CD4-positive, alpha-beta T cell treated with Interleukin-6 for 4 hours (primary cell): ENCODE data around the gene MYO1G.
"Not testable (repeated sequence)": the region's sequence is repeated elsewhere in the genome, so short reads cannot be mapped to it uniquely, and the experiment has no call there.

Source experiments
- DNase-seq: peaks from one replicate; pipeline ENCODE4 v3.0.0-alpha.2; 2020; ENCODE audit warnings: mixed read lengths

Gene MYO1G

DNA sequence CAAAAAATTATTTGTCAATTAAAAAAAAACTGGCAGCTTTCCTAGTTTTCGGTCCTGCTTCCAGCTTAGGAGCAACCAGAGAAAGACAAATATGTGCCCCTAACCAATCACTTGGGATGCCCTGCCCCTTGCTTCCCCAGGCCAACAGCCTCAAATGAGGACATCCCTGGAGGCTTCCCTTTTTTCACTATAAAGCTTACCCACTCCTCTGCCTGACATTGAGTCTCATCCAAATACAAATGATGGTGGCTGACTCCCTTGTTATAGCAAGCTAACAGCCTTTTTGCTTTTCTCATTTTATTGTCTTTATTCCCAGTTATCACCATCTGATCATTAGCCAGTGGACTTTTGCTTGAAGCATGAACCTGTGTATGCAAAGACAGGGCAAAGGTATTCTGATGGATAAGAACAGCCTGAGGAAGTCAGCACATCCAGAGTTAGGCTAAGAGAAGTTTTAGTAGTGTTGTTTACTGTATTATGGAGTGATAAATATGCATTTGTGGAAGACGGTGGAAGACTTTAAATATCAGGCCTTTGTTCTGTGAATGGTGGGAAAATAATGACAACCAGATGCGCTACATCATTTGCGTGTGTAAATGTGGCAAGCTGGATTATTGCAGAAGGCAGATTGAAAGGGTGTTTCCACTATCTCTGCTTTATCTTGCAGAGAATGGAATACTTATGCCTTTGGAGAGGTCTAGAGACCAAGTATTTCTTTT is 19.5 kb upstream of the MYO1G start:
- no peak for DNase-seq

DNA sequence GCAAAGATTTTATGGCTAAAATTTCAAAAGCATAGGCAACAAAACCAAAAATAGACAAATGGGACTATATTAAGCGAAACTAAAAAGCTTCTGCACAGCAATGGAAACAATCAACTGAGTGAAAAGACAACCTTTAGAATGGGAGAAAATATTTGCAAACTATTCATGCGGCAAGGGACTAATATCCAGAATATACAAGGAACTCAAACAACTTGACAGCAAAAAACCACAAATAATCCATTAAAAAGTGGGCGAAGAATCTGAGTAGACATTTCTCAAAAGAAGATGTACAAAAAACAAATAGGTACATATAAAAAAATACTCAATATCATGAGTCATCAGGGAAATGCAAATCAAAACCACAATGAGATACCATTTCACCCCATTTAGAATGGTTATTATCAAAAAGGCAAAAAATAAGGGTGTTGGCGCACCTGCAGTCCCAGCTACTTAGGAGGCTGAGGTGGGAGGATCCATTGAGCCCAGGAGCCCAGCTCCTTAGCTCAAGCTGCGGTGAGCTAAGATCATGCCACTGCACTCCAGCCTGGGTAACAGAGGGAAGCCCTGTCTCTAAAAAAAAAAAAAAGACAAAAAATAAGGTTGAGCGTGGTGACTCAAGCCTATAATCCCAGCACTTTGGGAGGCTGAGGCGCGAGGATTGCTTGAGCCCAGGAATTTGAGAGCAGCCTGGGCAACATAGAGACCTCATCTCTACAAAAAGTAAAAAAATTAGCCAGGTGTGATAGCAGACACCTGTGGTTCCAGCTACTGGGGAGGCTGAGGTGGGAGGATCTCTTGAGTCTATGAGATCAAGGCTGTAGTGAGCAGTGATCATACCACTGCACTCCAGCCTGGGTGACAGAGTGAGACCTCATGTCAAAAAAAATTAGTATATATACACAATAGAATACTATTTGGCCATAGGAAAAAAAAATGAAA is 17.0 kb upstream of the MYO1G start:
- peak; percentile 62 for DNase-seq

DNA sequence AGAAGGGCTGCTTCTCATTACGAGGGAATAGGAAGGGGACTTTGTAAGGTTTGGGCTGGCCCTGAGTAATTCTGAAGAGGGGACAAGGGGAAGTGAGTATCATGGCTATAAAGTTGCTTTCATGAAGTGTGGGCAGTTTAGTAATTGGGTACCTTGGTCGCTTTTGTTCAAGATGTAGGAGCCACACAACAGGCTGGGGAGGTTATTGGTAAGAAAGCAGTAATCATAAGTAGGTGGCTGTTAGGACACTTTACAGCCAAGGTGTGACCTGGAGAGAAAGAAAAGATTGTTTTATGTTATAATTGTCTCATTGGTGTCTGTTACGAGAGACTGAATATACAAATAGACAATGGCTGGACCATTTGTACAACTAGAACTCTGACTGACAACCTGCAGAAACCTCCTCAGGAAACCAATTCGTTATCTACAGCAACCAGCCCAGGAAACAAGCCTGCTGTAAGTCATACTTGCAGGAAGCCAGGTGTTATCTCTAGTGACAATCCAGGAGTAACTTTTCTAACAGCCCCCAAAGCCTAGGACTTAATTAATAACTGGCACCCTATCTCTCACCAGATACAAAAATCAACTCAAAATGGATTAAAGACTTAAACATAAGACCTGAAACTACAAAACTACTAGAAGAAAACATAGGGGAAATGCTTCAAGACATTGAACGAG is 16.2 kb upstream of the MYO1G start:
- DNase-seq: peak; percentile 47

DNA sequence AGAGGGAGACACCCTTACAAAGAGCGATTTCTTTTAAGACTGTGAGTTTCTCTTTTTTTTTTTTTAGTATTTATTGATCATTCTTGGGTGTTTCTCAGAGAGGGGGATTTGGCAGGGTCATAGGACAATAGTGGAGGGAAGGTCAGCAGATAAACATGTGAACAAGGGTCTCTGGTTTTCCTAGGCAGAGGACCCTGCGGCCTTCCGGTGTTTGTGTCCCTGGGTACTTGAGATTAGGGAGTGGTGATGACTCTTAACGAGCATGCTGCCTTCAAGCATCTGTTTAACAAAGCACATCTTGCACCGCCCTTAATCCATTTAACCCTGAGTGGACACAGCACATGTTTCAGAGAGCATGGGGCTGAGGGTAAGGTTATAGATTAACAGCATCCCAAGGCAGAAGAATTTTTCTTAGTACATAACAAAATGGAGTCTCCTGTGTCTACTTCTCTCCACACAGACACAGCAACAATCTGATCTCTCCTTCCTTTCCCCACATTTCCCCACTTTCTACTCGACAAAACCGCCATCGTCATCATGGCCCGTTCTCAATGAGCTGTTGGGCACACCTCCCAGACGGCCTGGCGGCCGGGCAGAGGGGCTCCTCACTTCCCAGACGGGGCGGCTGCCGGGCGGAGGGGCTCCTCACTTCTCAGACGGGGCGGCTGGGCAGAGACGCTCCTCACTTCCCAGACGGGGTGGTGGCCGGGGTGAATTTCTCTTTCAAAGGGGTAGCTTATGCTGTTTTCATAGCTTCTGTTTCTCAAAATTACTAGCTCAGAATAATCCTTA is 13.4 kb upstream of the MYO1G start:
- DNase-seq: not testable (repeated sequence)

DNA sequence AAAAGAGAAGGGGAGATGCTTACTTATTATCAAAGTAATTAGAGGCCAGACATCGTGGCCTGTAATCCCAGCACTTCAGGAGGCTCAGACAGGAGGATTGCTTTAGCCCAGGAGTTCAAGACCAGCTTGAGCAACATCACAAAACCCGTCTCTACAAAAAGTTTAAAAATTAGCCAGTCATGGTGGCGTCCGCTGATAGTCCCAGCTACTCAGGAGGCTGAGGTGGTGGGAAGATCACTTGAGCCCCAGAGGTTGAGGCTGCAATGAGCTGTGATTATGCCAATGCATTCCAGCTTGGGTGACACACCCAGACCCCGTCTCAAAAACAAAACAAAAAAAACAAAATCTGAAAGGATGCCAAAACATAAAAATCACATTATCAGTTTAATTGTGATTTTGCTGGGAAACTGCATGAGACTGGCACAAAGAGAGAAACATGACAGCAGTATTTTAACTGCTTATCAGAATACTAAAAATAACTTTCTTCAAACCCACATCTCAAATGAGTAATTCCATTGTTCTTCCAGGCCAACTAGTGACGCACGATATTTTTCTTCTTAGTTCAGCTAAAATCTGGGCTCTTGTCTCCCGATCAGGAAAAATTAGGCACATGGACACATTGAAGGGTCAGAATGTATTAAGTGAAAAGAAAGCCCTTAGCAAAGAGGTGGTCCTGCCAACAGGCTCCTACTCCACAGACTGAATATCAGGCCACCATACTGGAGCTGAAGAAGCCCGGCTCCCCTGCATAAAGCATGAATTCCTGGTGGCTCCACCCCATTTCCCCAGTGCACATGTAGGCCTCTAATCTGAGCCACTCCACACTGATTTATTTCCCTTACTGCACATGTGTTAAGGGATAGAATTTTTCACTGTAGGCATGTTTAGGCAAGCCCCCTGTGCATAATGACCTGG is 11.6 kb upstream of the MYO1G start:
- no peak for DNase-seq

DNA sequence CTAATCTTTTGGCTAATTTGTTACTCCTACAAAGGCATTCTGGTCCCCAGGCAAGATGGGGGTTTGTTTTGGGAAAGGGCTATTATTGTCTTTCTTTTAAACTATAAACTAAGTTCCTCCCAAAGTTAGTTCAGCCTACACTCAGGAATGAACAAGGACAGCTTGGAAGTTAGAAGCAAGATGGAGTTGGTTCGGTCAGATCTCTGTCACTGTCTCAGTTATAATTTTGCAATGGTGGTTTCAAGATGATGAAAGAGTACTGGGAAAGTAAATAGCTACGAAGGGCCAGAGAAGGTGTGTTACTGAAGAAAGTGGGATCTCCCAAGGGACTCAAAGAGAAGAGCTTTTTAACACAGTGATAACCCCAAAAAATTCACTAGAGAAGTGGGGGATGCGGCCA is 10.3 kb upstream of the MYO1G start:
- no peak for DNase-seq

DNA sequence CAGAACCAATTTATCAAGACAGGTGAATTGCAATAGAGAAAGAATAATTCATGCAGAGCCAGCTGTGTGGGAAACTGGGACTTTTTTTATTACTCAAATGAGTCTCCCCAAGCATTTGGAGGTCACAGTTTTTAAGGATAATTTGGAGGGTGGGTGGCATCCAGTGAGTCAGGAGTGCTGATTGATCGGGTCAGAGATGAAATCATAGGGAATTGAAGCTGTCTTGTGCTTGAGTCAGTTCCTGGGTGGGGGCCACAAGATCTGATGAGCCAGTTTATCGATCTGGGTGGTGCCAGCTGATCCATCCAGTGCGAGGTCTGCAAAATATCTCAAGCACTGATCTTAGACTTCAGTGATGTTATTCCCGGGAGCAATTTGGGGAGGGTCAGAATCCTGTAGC is 9.9 kb upstream of the MYO1G start:
- DNase-seq: no peak

DNA sequence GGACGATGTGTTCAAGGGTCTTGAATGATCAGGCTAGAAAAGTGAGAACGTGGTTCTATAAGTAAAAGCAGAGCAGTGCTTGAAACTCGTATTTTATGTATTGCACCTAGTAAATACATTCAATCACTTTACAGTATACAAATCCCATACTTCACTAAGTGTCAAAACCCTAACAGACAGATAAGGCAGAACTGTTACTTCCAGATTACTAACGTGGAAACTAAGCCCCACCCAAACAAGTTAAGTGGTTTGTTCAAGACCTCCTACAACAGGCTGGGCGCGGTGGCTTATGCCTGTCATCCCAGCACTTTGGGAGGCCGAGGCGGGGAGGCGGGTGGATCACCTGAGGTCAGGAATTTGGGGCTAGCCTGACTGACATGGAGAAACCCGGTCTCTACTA is 9.2 kb upstream of the MYO1G start:
- no peak for DNase-seq

DNA sequence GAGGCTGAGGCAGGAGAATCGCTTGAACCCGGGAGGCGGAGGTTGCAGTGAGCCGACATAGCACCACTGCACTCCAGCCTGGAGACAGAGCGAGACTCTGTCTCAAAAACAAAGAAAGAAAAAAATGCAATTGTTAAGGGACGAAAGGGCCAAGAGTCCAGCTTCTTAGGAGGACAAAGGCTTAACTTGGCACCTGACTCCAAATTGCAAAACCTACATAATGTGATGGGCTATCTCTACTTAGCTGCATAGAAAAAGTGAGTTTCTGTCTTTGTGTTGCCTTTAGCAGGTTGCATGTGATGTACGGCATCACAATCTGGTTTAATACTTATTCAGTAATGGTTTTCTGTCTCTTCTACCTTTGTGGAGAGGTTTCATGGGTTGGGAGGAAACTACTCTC is 8.6 kb upstream of the MYO1G start:
- DNase-seq: no peak

DNA sequence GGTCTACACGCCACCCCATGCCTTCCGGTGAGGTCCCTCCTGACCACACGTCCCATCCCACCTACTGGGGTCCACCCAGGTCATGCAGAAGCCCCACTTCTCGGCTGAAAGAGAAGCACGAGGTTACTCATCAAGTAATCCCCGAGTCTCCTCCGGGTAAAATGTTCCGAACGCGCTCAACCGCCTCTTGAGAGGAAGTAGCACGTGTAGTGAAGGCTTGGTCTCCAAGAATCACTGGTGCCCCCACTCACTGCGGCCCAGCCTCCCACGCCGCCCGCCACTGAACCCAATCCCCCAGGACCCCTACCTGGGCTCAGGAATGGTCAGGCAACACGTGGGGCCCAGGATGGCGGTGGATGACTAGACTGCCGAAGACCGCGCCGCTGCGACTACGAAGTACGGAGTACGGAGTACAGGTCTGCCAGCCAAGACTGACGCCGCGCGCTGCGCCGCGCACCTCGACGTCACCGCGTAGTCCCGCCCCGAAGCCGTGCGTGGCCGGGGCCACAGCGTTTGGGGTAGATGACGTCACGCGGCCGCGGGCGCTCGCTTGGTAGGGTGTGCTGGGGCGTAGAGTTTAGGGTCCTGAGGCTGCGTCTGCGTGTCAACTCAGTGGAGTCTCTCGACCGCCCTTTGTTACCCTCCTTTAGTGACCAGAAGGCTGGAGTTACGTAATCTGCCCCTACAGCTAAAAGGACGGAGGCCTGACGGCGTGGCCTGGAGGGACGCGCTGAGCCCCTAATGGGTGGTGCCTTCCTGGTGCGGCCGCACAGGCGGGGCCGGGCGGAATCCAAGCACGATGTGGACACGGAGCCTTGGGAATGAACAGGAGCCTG is 7.6 kb upstream of the MYO1G start:
- peak; percentile 97 for DNase-seq

DNA sequence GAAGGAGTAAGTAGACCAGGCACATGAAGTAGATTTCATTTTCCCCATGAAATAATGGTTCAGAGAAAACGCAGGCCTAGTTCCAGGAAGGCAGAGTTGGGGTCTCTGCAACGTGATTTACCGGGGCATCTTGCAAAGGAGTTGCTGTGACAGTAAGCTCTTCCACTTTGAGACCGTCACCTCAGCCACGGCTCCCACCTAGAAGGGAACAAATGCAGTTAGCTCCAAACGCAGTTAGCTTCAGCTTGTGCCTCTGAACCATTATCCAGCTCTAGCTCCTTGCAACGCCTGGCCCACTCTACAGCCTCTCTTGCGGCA is 7.0 kb upstream of the MYO1G start:
- no peak for DNase-seq

DNA sequence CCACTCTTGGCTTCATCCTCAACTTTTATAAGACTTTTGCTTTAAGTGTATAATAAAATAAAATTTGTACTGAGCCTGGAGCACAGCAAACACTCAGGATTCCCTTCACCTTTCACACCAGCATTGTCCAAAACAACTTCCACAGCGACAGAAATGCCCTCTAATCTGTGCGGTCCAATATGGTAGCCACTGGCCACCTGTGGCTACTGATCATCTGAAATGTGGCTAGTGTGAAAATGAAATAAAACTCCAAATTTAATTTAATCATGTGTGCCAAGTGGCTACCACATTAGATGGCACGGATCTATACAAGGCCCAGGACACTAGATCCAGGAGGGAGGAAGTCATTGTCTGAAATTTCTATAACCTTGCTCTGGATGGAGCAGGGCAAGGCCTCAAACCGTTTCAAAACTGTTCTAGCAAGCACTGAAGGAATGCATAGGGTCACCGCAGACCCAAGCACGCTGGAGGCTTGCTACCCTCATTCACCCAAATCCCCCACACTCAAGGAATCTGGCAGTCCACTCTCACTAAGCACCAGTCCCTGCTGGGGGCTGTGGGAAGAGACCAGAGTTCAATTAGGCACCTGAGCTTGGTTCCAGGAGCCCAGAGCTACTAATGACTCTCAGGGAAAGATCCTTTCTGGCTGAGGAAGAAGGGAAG is 6.3 kb upstream of the MYO1G start:
- no peak for DNase-seq

DNA sequence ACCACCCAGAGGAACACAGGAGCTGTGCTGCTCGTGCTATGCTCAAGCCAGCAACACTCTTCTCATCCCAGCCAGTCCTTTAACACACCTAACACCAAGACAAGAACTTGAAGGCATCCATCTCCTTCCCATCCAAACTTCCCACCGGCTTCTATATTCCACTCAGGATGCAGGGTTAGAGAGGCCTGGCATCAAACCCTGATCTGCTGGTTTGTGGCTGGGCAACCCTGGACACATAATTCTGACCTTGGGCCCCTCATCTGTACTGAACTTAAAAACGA is 5.6 kb upstream of the MYO1G start:
- DNase-seq: no peak

DNA sequence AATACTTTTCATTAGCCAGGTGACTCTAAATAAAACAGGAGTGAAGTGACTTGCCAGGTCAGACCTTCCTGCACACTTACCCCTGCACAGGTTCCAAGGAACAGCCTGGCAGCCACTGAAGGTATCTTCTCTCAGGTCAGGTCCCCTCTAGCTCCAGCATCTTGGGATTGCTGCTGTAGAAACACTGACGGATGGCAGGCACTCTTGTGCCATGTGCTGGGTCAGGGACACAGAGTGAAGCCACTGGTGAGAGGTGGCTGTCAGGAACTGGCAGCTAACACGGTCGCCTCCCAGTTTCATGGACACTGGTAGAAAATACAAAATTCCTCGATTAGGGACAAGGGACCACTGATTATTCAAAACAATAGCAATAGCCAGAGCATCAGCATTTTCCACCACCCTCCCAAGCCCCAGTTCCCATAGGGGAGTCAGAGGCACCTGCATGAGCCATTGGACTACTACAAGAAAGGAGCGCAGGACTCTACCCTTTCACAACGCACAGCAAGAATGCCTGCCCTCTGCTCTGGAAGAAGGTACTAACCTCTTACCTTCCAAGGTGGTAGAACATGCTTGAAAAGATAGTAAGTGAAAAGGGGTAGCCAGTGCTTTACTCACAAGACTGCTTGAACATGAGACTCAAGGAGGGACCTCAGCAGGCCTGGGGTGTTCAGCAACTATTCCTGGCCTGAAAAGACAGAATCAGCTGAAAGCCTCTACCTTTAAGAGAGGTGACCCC is 5.1 kb upstream of the MYO1G start:
- DNase-seq: no peak

DNA sequence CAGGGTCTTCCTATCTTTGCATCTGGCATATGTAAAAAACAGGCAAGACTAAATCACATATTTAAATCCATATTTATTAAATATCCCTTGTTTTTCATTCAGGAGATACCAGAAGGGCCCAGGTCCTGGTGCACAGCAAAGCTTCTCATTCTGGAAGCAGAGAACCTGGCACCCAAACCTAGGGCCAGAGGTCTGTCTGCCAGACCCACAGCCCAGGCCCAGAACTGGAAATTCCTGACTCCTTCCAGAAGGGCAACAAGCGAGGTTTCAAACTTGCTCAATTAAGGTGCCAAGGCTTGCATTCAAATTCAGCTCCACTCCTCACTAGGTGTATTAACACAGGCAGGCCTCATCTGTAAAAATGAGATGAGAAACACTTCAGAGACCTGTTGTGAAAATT is 4.2 kb upstream of the MYO1G start:
- DNase-seq: no peak

DNA sequence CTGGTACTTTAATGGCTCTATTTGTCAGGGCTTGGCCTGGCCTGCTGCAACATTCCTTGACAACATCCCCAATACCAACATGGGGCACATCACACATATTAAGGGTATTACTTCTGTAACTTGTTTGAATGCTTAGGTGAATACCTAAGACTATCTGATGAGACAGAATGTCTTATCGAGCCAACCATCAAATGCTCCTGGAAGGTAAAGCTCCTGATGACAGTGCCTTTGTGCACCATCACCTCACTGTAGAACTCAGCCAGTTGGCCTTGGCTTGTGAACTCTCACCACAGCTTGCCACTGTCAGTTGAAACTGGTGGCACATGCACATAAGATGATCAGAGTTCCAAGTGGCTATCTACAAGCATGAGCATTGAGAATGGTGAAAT is 3.7 kb upstream of the MYO1G start:
- DNase-seq: no peak

DNA sequence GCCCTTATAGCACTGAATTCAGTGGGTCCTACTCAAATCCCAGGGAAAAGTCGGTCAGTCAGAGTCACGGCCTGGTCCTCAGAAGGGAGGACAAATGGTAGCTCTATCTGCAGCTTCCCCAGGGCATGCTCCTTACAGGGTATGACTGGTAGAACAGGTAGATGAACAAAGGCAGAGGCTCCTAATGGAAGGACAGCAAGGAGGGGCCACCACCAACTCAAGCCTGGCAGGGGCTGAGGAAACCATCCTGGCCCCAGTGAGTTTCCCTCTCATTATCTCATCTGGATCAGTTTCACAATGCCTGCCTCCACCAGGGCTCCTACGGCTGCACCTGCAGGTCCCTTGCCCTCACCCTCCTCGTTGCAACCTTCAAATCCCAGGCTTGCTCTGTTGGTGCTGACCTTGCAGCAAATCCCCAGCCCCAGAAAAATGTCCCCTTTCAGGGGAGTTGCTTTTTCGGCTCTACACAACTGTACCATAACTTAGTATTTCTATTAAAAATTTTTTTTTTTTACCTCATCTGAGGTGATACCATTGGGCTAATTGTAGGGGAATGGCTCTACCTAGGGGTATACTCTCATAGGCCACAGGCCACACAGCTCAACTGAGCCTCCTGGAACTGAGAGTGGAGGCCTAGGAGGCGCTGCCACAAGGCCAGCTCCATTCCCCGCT is 2.4 kb upstream of the MYO1G start:
- no peak for DNase-seq

DNA sequence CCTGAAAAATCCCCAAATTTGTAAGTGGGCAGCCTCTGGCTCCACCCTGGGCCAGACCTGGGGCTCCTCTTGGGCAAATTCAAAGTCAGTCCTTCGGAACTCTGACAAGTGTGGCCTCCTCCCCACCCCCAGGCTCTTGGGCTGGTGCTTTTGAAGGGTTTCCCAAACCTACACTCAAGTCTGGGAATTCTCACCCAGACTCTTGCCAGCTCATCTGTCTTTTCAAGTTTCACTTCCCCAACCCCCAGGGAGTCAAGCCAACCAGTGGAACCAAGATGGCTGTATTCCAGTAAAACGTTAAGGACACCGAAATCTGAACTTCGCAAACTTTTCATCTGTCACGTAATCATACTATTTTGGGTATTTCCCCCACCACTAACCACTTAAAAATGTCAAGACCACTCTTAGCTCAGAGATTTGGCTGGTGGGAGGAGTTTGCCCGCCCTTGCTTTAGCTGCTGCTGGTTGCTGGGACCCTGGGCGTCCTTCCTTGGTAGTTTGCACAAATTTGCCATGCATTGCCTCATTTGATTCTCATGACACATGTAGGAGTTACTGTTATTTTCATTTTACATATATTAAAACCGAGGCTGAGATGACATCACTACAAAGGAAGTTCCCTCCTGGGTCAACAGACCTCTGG is 1.7 kb upstream of the MYO1G start:
- DNase-seq: peak; percentile 46
